GM18520 (cell line): ENCODE data around the gene MAD2L1BP.

ENCODE experiments used
- ATAC-seq: cut with Tn5 transposase; IDR thresholded peaks from one replicate; pipeline ENCODE4 v1.9.1; 2021; ENCODE audit not compliant: unreplicated experiment

Gene MAD2L1BP

DNA sequence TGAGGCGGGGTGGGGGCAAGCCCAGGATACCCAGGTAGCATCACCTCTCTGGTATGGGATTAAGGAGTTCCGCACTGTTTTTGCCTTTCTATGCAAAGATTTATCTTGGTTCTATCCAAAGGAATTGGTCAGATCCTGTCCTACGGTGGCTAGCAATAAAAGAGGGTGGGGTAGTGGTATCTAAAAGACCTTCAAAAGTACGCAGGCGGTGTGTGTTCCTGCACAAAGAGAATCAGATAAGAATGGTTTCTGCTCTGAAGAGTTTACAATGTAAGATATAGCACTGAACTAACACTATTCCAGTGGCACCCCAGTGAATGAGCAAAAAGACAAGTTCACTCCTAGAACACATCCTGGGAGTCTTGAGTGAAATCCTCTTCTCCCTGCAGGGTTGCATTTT is 45.7 kb downstream of the MAD2L1BP start:
- no peak for ATAC-seq

DNA sequence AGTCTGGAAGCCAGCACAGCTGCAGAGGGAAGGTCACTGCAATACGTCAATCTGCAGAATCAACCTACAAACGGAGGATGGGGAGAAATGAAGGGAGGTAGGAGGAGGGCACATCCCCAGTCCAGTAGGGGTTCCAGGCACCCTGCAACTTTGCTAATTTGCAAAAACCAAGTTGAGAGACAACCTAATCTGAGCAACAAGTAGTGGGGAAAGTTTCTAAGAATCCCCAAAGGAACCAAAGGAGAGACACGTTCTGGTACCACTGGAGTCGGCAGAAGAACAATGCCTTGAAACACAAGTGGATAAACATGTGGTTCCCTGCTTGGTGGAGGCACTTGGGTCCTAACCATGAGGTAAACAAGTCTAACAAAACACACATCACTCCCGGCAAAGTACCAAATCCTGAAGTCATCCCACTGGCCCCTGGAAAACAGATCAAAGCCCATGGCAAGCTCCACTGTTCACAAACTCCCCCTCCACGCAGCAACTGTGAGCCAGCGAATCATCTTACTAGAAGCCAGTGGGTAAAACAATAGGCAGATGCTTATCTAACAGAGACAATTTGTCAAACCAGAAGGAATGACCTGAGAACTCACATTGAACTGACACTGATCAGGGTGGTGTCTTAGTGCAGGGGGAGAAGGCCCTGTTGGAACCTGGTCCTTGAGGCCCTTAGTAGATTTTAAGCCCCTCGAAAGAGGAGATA is 47.2 kb downstream of the MAD2L1BP start:
- ATAC-seq = no peak

DNA sequence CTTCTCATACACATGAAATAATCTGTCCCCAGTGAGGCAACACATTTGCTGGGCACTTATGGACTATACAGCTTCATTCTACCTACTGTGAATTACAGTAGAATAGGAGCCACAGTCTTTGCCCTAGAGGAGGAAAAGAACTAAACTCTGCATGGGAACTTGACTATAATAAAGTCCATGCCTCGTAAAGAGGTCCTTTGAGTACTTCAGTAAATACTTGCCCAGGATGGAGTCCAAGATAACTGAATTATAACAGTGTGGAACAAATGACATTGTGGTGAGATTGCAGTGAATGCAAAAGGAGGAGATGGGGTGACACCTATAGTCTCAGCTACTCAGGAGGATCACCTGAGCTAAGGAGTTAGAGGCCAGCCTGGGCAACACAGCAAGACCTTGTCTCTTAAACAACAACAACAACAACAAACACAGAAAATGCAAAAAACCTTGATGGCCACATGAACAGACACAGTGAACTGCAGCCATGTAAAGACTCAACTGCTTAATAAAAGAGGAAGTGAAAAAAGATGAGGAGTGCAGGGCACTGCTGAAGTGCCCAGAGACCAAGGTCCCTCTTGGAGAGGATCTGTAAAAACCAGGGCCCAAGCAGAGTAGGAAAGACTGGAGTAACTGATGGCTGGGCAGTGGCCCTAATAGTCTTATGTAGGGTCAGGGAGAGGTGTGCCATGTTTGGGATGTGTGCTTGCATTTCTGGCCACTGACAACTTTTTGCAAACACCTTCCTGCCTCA is 48.2 kb downstream of the MAD2L1BP start:
- peak; percentile 38 for ATAC-seq

DNA sequence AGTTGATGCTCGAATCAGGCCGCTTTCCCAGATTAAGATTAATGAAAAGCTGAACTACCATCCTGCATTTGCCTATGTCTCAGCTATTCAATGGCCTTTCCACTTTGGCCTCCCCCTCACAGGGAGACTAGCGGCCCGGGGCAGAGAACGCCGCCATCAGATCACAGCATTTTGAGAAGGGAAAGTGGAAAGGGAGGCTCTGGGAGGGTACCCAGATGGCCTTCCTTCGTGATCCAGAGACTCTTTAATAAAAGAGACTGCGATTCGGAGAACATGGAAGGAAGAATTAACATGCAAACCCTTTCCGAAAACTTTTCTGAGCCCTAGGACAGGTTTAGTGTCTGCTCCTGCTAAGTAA is 51.4 kb downstream of the MAD2L1BP start:
- no peak for ATAC-seq

DNA sequence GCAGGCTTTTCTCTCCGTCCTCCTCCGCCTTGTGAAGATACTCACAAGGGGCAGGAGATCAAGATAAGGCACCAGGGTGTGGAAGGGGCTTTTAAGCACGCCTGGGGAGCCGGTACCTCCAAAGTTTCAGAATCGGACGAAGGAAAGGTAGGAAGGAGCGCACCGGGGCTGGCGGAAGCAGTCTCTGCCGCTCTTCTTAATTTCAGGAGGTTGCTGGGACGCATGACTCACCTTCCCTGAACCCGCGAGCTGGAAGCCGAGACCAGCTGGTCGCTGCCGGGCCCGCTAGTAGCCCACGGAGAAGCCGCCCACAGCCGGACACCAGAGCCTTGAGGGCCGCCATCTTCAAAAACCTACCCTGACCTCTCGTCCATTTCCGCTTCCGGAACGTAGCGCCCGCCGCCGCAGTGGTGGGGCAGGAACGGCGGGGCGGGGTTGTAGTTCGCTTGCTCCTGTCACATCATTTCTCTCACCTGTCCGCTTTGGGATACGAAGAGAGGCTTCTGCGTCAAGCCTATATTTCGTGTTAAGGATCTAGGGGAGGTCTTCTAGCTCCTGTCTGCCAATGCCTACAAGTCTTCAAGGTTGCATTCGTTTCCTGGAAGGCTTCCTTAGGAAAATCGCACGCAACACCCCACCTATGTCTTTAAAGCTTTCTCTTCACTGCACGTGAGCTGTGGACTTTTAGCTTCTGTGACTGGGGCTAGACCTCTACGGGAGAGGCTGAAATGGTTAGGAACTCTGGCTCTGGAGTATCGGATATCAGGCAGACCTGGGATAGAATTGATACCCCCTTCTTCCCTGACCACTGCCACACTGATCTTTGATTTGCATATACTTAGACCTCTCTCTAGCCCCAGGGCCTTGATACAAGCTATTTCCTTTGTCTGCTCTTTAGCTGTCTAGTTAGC is 52.1 kb downstream of the MAD2L1BP start, which contains the start of gene MRPS18A:
Gene MRPS18A, minus strand, starts transcription at position 355 of the 911 bp plus-strand sequence. Its CDS starts 12 bp downstream, at position 343.
- peak; percentile 69 for ATAC-seq

DNA sequence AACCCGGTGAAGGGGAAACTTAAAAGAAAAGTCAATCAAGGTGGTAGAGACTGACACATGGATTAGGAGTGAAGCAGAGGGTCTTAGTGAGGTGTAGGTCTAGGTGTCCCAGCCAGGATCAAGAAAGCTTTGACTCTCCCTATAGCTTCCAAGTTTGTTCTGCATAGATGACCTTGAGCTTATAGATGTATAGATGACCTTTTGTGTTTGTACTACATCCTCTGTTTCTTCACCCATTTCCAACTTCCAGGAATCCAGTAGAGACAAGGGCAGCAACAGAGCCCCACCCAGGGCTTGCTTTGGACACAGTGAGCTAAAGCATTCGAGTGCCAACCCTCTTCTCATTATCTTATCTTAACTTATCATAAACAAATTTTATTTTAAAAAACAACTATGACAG is 53.8 kb downstream of the MAD2L1BP start:
- ATAC-seq = no peak
